Uterus (tissue), 4 donors: Measurements from ENCODE around the gene ROBO2. TPM values are rescaled to one million over a fixed set of nuclear protein-coding genes. Genes with fewer than 3 reads are reported as not detected.

Experiments
- DNase-seq, 2 donors: peaks; one replicate each; pipeline ENCODE4 v3.0.0-alpha.2; 2019 to 2020
- H3K27ac ChIP-seq, 2 donors: fragments of 200-600 bp; sonication (generic); 1 replicate in 1 of 2; 2 replicates in 1 of 2; pipeline ENCODE4 v1.5.1; 2016 to 2018
- H3K27me3 ChIP-seq, 2 donors: fragments of 200-600 bp; sonication (generic); one replicate each; pipeline ENCODE4 v1.5.1; 2018 to 2019; ENCODE audit warnings: control low read depth in 1 of 2
- H3K36me3 ChIP-seq, 2 donors: fragments of 200-600 bp; sonication (generic); one replicate each; pipeline ENCODE4 v1.5.1; 2019; ENCODE audit warnings: control low read depth in 1 of 2
- H3K4me1 ChIP-seq, 2 donors: fragments of 200-600 bp; sonication (generic); one replicate each; pipeline ENCODE4 v1.5.1; 2018 to 2019; ENCODE audit warnings: control low read depth in 1 of 2
- H3K4me3 ChIP-seq, 2 donors: fragments of 200-600 bp; sonication (generic); 1 replicate in 1 of 2; 2 replicates in 1 of 2; pipeline ENCODE4 v1.5.1; 2018 to 2019; ENCODE audit warnings: mild to moderate bottlenecking in 1 of 2
- H3K9me3 ChIP-seq, 2 donors: fragments of 200-600 bp; sonication (generic); one replicate each; pipeline ENCODE4 v1.5.1; 2019; ENCODE audit warnings: control low read depth in 1 of 2
- POLR2A ChIP-seq, 2 donors: fragments of 450-650 bp; IDR thresholded peaks; one replicate each; pipeline ENCODE4 v1.6.1; 2016; ENCODE audit warnings: antibody characterized with exemption in 2 of 2, mild to moderate bottlenecking in 1 of 2, moderate library complexity in 1 of 2
- intact Hi-C: fragments of 100-400 bp; cut with DNase I; formaldehyde crosslinking; loops from one replicate; pipeline ENCODE4 v1.15.1; 2023; ENCODE audit warnings: low total_unique reads
- total RNA-seq, 4 donors: library from RNA; depleted of rRNA in 3 of 4; stranded (reverse); fragments of >200 nt in 3 of 4; gene quantifications; one replicate each; pipeline versions ENCODE4 v1.1.0 to v1.2.4, GENCODE V29; 2014 to 2023
- TF ChIP-seq, protein P1 (sequence below), 4 experiments: fragments of 200-600 bp in 2 of 4; fragments of 450-650 bp in 2 of 4; sonication (generic) in 2 of 4; IDR thresholded peaks; one replicate each; pipeline ENCODE4 v1.5.1; 2016 to 2019; ENCODE audit warnings: antibody characterized with exemption in 4 of 4, mild to moderate bottlenecking in 2 of 4, moderate library complexity in 1 of 4
- donor health status: DM: yes; HTN: yes; CAD: no.

ROBO2 gene
- total RNA-seq, 4 donors from 2014 or later = 0.26 to 51.3 (median 0.49) TPM; not detected in 1

DNA sequence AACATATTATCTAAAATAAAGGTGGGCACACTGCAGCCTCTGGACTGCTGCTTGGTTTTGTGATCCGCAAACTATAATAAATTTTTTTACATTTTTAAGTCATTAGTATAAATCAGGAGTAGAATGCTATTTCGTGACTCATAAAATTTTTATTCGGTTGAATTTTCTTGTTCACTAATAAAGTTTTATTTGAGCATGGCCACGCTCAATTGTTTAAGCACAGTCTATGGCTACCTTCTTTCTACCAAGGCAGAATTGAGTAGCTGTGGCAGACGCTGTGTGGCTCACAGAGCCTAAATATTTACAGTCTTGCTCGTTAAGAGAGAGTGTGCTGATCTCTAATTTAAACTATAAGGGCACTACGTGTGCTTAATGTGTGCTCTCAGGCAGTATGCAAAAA, 28.9 kb downstream of the ROBO2 start:
- Histone ChIP-seq H3K9me3 (no peaks in the 10 kb centered on the region), H3K36me3 (no peaks in the 10 kb centered on the region), H3K27me3 (no peaks in the 10 kb centered on the region), H3K27ac (no peak overlapping the region), H3K4me1 (no peaks in the 10 kb centered on the region), H3K4me3 (no peak overlapping the region)
- TF ChIP-seq, protein P1, sequence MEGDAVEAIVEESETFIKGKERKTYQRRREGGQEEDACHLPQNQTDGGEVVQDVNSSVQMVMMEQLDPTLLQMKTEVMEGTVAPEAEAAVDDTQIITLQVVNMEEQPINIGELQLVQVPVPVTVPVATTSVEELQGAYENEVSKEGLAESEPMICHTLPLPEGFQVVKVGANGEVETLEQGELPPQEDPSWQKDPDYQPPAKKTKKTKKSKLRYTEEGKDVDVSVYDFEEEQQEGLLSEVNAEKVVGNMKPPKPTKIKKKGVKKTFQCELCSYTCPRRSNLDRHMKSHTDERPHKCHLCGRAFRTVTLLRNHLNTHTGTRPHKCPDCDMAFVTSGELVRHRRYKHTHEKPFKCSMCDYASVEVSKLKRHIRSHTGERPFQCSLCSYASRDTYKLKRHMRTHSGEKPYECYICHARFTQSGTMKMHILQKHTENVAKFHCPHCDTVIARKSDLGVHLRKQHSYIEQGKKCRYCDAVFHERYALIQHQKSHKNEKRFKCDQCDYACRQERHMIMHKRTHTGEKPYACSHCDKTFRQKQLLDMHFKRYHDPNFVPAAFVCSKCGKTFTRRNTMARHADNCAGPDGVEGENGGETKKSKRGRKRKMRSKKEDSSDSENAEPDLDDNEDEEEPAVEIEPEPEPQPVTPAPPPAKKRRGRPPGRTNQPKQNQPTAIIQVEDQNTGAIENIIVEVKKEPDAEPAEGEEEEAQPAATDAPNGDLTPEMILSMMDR (IDR thresholded peaks at IDR 0.05) = no peak
- no peak for TF ChIP-seq POLR2A (IDR thresholded peaks at IDR 0.05)
- intact Hi-C loops = no loop called here
- DNase-seq = no peak

- no peaks in the 10 kb centered on the region for H3K36me3 ChIP-seq
- no peaks in the 10 kb centered on the region for H3K27me3 ChIP-seq
- no peak for DNase-seq
- no peaks in the 10 kb centered on the region for H3K9me3 ChIP-seq
- intact Hi-C loops = no loop called here
- H3K4me1 ChIP-seq = no peaks in the 10 kb centered on the region
- no peak for TF ChIP-seq POLR2A (IDR thresholded peaks at IDR 0.05)
- TF ChIP-seq, protein P1 (IDR thresholded peaks at IDR 0.05) = no peak
- H3K27ac ChIP-seq = no peak overlapping the region
- no peak overlapping the region for H3K4me3 ChIP-seq
Observed at GRCh38 chr3:77071364-77071763, 31.5 kb downstream of the ROBO2 start.

- no peaks in the 10 kb centered on the region for H3K27me3 ChIP-seq
- no peaks in the 10 kb centered on the region for H3K4me1 ChIP-seq
- TF ChIP-seq, protein P1 (IDR thresholded peaks at IDR 0.05) = no peak
- TF ChIP-seq POLR2A (IDR thresholded peaks at IDR 0.05) = no peak
- intact Hi-C loops = no loop called here
- H3K4me3 ChIP-seq = no peak overlapping the region
- no peak overlapping the region for H3K27ac ChIP-seq
- no peaks in the 10 kb centered on the region for H3K9me3 ChIP-seq
- no peak for DNase-seq
- no peaks in the 10 kb centered on the region for H3K36me3 ChIP-seq
Observed at GRCh38 chr3:77071809-77072208, 31.9 kb downstream of the ROBO2 start.

DNA sequence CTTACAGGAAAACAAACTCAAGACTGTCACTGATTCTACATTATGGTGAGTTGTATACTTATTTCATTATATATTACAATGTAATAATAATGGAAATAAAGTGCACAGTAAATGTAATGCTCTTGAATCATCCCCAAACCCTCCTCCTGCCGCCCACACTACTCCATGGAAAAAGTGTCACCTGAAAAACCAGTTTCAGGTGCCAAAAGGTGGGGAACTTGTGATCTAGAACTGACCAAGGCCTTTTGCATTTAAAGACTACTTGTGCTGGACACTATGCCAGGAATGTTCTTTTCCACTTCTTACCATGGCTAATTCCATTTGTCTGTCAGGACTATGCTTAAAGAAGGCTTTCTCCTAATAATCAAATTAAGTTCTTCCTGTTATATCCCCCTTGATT, 32.3 kb downstream of the ROBO2 start:
- H3K27me3 ChIP-seq = no peaks in the 10 kb centered on the region
- no peak for DNase-seq
- intact Hi-C loops = no loop called here
- H3K4me3 ChIP-seq = no peak overlapping the region
- no peak for TF ChIP-seq POLR2A (IDR thresholded peaks at IDR 0.05)
- TF ChIP-seq, protein P1 (IDR thresholded peaks at IDR 0.05) = no peak
- H3K36me3 ChIP-seq = no peaks in the 10 kb centered on the region
- no peak overlapping the region for H3K27ac ChIP-seq
- no peaks in the 10 kb centered on the region for H3K9me3 ChIP-seq
- no peaks in the 10 kb centered on the region for H3K4me1 ChIP-seq

GRCh38 chr3:77078279-77078678, 38.4 kb downstream of the ROBO2 start:
- H3K27me3 ChIP-seq = no peaks in the 10 kb centered on the region
- H3K4me1 ChIP-seq = no peaks in the 10 kb centered on the region
- no peak for DNase-seq
- intact Hi-C loops = no loop called here
- no peaks in the 10 kb centered on the region for H3K9me3 ChIP-seq
- no peak overlapping the region for H3K27ac ChIP-seq
- H3K36me3 ChIP-seq = no peaks in the 10 kb centered on the region
- H3K4me3 ChIP-seq = no peak overlapping the region
- TF ChIP-seq, protein P1 (IDR thresholded peaks at IDR 0.05) = no peak
- no peak for TF ChIP-seq POLR2A (IDR thresholded peaks at IDR 0.05)
